Inferior parietal cortex (tissue), 1 donor: ENCODE results near the gene COL27A1.

Source experiments
- DNase-seq: peaks from one replicate; pipeline ENCODE4 v3.0.0-alpha.2; 2016; ENCODE audit errors: extremely low spot score

Gene COL27A1

GRCh38 chr9:114247077-114247476 is 91.7 kb downstream of the COL27A1 start:
- DNase-seq = no peak

GRCh38 chr9:114247491-114247890 is 92.2 kb downstream of the COL27A1 start:
- no peak for DNase-seq

- no peak for DNase-seq
Observed at GRCh38 chr9:114248299-114248707, 93.0 kb downstream of the COL27A1 start.

- no peak for DNase-seq
Observed at GRCh38 chr9:114249424-114250234, 94.3 kb downstream of the COL27A1 start.

- DNase-seq = peak; percentile 87
Observed at GRCh38 chr9:114250235-114250568, 94.9 kb downstream of the COL27A1 start.

- no peak for DNase-seq
Observed at GRCh38 chr9:114250648-114251047, 95.3 kb downstream of the COL27A1 start.

GRCh38 chr9:114252394-114252793 is 97.1 kb downstream of the COL27A1 start:
- DNase-seq = no peak

- DNase-seq = no peak
Observed at GRCh38 chr9:114256827-114257328, 101.5 kb downstream of the COL27A1 start.

- DNase-seq = no peak
Observed at GRCh38 chr9:114258218-114258617, 102.9 kb downstream of the COL27A1 start.

GRCh38 chr9:114258866-114259797 is 103.8 kb downstream of the COL27A1 start:
- DNase-seq = no peak

- no peak for DNase-seq
Observed at GRCh38 chr9:114259798-114260523, 104.6 kb downstream of the COL27A1 start.

GRCh38 chr9:114261026-114261425 is 105.7 kb downstream of the COL27A1 start:
- no peak for DNase-seq

GRCh38 chr9:114261987-114262386 is 106.7 kb downstream of the COL27A1 start:
- no peak for DNase-seq

GRCh38 chr9:114263853-114264510 is 108.6 kb downstream of the COL27A1 start:
- no peak for DNase-seq

GRCh38 chr9:114264806-114265550 is 109.6 kb downstream of the COL27A1 start:
- no peak for DNase-seq

- DNase-seq = no peak
Observed at GRCh38 chr9:114266969-114267368, 111.6 kb downstream of the COL27A1 start.

- DNase-seq = no peak
Observed at GRCh38 chr9:114269023-114269422, 113.7 kb downstream of the COL27A1 start.

- DNase-seq = no peak
Observed at GRCh38 chr9:114270120-114270975, 115.0 kb downstream of the COL27A1 start.
